ENCODE results near the gene MLEC.

DNA sequence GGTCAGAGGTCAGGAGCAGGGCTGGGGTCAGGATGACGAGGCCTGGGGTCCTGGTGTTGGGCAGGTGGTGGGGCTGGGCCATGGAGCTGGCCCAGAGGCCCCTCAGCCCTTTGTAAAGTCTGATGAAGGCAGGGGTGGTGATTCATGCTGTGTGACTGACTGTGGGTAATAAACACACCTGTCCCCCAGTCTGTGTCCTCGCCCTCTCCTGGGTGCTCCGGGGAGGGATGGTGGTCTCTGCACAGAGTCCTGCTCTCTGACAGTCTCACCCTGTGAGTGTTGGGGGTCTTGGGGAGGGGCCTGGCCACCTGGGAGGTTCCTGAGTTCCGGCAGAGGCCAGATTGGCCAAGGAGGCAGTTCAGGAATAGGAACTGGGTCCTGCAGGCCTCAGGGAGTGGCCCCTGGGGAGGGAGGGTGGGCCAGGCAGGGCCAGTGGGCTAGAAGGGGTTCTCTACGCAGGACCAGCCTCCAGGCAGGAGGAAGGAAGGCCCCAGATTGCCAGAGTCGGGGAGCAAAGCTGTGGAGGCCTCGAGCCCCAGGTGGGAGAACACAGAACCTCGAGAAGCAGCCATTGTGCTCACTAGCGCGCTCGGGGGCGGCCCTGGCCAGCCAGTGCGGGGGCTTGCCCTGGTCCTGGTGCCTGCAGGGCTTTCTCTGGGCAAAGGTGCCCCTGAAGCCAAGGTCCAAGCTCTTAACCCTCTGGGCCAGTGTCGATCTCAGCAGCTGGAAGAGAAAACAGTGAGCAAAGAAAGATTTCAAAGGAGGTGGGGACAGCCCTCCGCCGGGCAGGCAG is 53.1 kb downstream of the MLEC start:
- TF ChIP-seq CTCF (IDR thresholded peaks at IDR 0.05) (no peak), ZFX (IDR thresholded peaks at IDR 0.05; ENCODE audit: borderline replicate concordance) (no peak)

All from 22Rv1 (cell line).